ENCODE data around the gene C1orf53.
"Not testable (repeated sequence)": the region's sequence is repeated elsewhere in the genome, so short reads cannot be mapped to it uniquely, and the experiment has no call there.

C1orf53 gene

GRCh38 chr1:197918807-197919345 is 16.4 kb downstream of the C1orf53 start:
- no peak overlapping the region for H3K4me3 ChIP-seq (ENCODE audit: low read length)
- DNase-seq (ENCODE audit: low read depth, low spot score): no peak

- DNase-seq (ENCODE audit: low read depth, low spot score): no peak
- no peak overlapping the region; the same call in none of the 2 replicates for H3K4me3 ChIP-seq (ENCODE audit: low read length)
Measured at GRCh38 chr1:197919346-197920066, 17.1 kb downstream of the C1orf53 start.

DNA sequence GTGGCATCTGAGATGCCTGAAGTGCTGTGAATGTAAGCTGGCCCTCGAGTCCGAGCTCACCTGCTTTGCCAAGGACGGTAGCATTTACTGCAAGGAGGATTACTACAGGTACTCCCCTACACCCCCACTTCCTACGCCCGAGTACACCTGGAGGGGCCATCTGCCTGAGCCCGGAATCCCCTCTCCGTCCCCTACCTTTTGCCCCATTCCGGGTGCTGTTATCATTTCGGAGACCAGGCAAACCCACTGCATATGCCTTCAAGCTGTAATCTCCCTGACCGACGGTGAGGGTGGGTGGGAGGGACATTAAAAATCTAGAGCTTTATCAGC is 17.6 kb downstream of the C1orf53 start:
- H3K4me3 ChIP-seq (ENCODE audit: low read length): no peak overlapping the region
- DNase-seq (ENCODE audit: low read depth, low spot score): no peak

DNA sequence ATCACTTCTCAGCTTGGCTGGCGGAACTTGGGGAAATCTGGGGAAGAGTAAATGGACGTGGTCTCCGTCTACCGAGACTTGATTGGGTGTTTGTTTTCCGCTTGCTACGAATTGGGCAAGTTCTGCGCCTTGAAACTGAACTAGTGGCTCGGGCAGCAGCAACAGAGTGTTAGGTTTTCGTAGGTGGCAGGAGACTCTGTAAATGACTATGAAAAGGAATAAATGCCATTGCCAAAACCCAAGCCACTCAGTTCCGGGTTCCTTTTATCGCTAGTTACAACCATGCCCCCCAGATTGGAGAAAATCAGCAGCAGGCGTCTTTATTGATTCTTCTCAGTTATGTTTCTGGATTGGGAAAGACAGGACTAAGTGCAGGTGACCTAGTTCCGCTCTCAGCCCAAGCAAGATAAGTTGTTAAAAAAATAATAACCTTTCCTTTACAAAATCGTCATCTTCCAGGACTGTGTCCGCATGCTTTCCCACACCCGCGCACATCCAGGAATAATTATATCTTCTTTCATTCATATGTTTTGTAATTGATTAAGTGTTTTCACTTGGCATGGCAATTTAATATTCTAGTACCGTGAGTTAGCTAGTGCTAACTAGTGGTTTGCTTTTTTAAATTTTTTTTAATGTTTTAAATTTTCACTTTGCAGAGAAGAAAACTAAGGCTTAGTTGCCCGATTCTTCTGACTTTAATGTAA is 18.1 kb downstream of the C1orf53 start:
- no peak overlapping the region for H3K4me3 ChIP-seq (ENCODE audit: low read length)
- DNase-seq (ENCODE audit: low read depth, low spot score): no peak

GRCh38 chr1:197921235-197922069 is 19.0 kb downstream of the C1orf53 start:
- no peak overlapping the region for H3K4me3 ChIP-seq (ENCODE audit: low read length)
- DNase-seq (ENCODE audit: low read depth, low spot score): no peak

DNA sequence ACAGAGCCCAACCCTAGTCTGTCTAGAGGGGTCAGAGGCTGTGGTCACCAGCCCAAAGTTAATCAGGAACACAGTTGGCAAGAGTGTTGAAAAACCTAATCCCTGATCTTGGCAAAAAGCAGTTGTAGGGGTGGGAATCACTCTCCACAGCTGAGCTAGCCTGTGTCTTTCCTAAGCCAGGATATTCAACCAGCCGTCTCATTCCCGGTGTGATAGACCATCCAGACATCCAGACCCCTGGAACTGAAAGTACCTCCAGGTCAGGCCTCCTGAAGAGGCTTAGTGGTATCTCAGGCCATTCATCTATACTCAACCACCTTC is 19.6 kb downstream of the C1orf53 start:
- no peak overlapping the region for H3K4me3 ChIP-seq (ENCODE audit: low read length)
- no peak for DNase-seq (ENCODE audit: low read depth, low spot score)

DNA sequence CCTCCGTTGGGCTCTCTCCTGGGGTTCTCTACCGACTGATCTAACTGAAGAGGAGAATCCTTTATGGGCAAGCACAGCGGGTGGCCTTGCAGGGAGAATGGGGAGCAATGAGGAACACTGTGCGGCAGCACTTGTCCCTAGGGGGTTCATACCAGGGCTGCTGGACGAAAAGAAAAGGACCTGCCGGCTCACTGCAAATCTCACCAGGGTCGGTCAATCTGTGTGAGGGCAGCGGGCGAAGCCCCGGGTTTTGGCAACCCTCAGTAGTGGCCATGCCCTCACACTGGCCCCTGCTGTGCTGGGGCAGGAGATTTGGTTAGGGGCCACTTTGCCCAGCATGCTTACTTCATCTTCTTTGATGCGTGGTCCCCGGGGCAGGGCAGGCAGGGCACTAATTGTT is 20.6 kb downstream of the C1orf53 start:
- no peak overlapping the region for H3K4me3 ChIP-seq (ENCODE audit: low read length)
- no peak for DNase-seq (ENCODE audit: low read depth, low spot score)

DNA sequence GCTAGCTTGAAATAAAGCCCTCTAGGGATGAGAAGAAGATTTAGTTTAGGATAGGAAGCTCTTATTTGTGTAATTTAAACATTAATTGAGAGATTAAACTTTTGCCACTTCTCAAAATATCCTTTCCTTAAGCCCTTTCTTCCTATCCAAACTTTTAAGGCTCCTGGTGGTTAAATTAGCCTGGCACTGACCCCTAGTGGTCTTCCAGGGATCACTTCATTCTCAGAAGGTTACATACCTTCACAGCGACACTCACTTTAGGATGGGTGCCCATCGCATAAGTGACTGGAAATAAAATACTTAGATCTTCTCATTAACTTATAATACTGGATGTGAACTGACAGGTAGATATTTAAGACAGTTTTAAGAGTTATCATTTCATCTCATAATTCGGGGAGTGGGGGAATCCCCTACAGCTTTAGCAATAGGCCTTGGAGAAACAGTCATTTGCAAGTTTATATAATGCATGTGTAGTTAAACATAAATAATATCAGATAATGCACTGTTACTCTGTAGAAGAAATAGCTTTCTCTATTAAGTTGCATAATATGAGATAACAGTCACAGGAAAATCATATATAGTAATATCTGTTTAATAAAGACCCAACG is 22.2 kb downstream of the C1orf53 start:
- H3K4me3 ChIP-seq (ENCODE audit: low read length): no peak overlapping the region
- DNase-seq (ENCODE audit: low read depth, low spot score): peak; percentile 51

- no peak for DNase-seq (ENCODE audit: low read depth, low spot score)
- no peak overlapping the region for H3K4me3 ChIP-seq (ENCODE audit: low read length)
Measured at GRCh38 chr1:197927908-197928665, 25.7 kb downstream of the C1orf53 start.

- H3K4me3 ChIP-seq (ENCODE audit: low read length): peak overlapping the region; percentile 20
Measured at GRCh38 chr1:197928849-197929336, 26.5 kb downstream of the C1orf53 start.

GRCh38 chr1:197933016-197933415 is 30.6 kb downstream of the C1orf53 start:
- no peak for DNase-seq (ENCODE audit: low read depth, low spot score)
- H3K4me3 ChIP-seq (ENCODE audit: low read length): no peak overlapping the region

More at GRCh38 chr1:197928849-197929336, 26.5 kb downstream of the C1orf53 start:
- peak; percentile 28 for DNase-seq (ENCODE audit: low read depth, low spot score)

- no peak overlapping the region for H3K4me3 ChIP-seq (ENCODE audit: low read length)
- no peak for DNase-seq (ENCODE audit: low read depth, low spot score)
Measured at GRCh38 chr1:197933647-197934046, 31.2 kb downstream of the C1orf53 start.

DNA sequence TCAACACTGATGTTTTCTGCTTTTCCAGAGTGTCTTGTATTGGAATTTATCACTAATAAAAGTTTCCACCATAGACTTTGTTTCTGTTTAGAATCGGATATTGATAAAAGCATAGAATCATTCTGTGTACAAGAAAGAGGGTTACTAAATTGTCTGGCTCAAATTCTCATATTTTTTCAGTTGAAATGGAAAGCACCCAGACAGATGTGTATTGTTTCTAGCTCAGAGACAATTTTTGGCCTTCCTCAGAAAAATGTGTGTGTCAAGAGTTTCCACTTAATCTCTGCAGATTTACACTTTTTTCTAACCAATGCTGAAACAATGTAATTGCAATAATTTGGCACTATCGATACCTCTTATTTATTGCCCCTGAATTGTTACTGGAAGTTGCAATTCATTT is 35.0 kb downstream of the C1orf53 start:
- DNase-seq (ENCODE audit: low read depth, low spot score): no peak
- no peak overlapping the region for H3K4me3 ChIP-seq (ENCODE audit: low read length)

GRCh38 chr1:197937892-197938291 is 35.5 kb downstream of the C1orf53 start:
- no peak overlapping the region for H3K4me3 ChIP-seq (ENCODE audit: low read length)
- DNase-seq (ENCODE audit: low read depth, low spot score): no peak

GRCh38 chr1:197939159-197939980 is 36.9 kb downstream of the C1orf53 start:
- not testable (repeated sequence) for H3K4me3 ChIP-seq (ENCODE audit: low read length)

DNA sequence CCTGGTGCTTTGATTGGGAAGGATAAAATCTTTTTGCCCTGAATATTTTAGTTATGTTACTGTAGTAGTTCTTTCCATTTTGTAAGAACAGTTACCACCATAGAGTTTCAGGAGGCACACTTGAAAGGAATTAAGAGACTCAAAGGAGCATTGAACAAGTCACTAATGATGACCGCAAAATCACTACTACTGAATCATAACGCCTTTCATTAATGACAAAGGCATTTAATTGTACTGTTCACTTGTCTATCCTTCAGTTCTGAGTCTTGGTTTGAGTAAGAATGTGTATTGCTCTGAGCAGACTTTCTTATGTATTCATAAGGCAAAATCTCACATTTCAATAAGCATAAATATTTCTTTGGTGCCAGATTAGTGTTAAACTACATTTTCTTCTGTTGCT is 39.6 kb downstream of the C1orf53 start:
- H3K4me3 ChIP-seq (ENCODE audit: low read length): no peak overlapping the region
- DNase-seq (ENCODE audit: low read depth, low spot score): no peak

More at GRCh38 chr1:197939159-197939980, 36.9 kb downstream of the C1orf53 start:
- not testable (repeated sequence) for DNase-seq (ENCODE audit: low read depth, low spot score)

GRCh38 chr1:197944485-197944884 is 42.1 kb downstream of the C1orf53 start:
- no peak for DNase-seq (ENCODE audit: low read depth, low spot score)
- H3K4me3 ChIP-seq (ENCODE audit: low read length): no peak overlapping the region

All from Jurkat, Clone E6-1 (cell line).